Measurements from ENCODE around the gene HTT. TPM values are rescaled to one million over a fixed set of nuclear protein-coding genes. Genes with fewer than 3 reads are reported as not detected.

Gene HTT
- total and polyA plus RNA-seq, 2 of the 13 experiments (the other 11 are each of a cell fraction or from before 2014, with no cell fraction given): 17.5 to 19.5 TPM

DNA sequence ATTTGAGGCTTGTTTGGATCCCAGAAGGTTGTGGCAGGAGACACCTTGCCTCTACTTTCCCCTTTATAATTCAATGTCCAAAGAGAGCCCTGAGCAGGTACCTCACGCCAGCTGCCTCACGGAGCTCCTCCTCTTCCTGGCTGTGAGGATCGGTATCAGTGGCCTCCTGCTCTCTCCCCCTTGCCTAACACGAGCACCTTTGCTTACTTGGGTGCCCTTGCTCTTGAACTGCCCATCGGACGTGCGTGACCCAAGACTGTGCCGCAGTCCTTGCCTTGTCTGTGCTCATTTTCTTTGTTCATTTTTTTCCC, 146.7 kb downstream of the HTT start:
- Histone ChIP-seq H4K20me1 (ENCODE audit: insufficient read depth, low read length) (no peaks in the 10 kb centered on the region), H3K4me1 (ENCODE audit: insufficient read depth, low read length) (0 out of 2 replicates have a peak, but pooled peaks cover under 1% of the 10 kb centered on the region), H3K4me2 (ENCODE audit: low read depth, low read length) (no peak overlapping the region), H3K36me3 (replicated peaks in 1 of 2; ENCODE audit: control insufficient read depth in 1 of 2, insufficient read depth in 2 of 2, low read length in 2 of 2) (peaks cover 27 to 88% of the 10 kb centered on the region in 2 experiments), H2AFZ (ENCODE audit: low read length) (no peak overlapping the region), H3K9ac (ENCODE audit: insufficient read depth, low read depth, low read length) (no peak overlapping the region), H3K27me3 (ENCODE audit: control insufficient read depth in 1 of 2, insufficient read depth in 2 of 2, low read length in 2 of 2) (no peaks in the 10 kb centered on the region), H3K9me3 (ENCODE audit: low read length) (no peaks in the 10 kb centered on the region), H3K79me2 (ENCODE audit: insufficient read depth, low read length) (no peaks in the 10 kb centered on the region), H3K27ac (ENCODE audit: extremely low read length, insufficient read depth, low read length) (no peak overlapping the region), H3K4me3 (replicated peaks in 1 of 3; ENCODE audit: insufficient read depth in 1 of 3, low read depth in 2 of 3, low read length in 3 of 3) (no peak overlapping the region)
- in situ Hi-C loops (cut with HindIII; ENCODE audit: extremely low pct_ligation_motif_present, low pct_unique_long_range_greater_than_20kb) (no loop called here), intact Hi-C loops (cut with micrococcal nuclease; ENCODE audit: unreplicated experiment) (no loop called here)
- FAIRE-seq: no peak
- no TSS peak for BruUV-seq (replicated peaks)
- TF ChIP-seq GPN1 (CRISPR knock-in tag; IDR thresholded peaks at IDR 0.05; ENCODE audit: borderline replicate concordance) (no peak), FOXP1 (IDR thresholded peaks at IDR 0.05) (no peak), FOXP1 (CRISPR knock-in tag; IDR thresholded peaks at IDR 0.05) (no peak), ZNF253 (CRISPR knock-in tag; IDR thresholded peaks at IDR 0.05; ENCODE audit: borderline replicate concordance) (no peak), GZF1 (CRISPR knock-in tag; IDR thresholded peaks at IDR 0.05) (no peak), ZNF33B (CRISPR knock-in tag; IDR thresholded peaks at IDR 0.05) (no peak), SP4 (CRISPR knock-in tag; IDR thresholded peaks at IDR 0.05) (no peak), TRIM24 (CRISPR knock-in tag; IDR thresholded peaks at IDR 0.05) (no peak), KLF6 (CRISPR knock-in tag; IDR thresholded peaks at IDR 0.05) (no peak), PAWR (CRISPR knock-in tag; IDR thresholded peaks at IDR 0.05; ENCODE audit: borderline replicate concordance) (no peak), TEAD2 (CRISPR knock-in tag; IDR thresholded peaks at IDR 0.05) (no peak)
- TF ChIP-seq, protein P1, sequence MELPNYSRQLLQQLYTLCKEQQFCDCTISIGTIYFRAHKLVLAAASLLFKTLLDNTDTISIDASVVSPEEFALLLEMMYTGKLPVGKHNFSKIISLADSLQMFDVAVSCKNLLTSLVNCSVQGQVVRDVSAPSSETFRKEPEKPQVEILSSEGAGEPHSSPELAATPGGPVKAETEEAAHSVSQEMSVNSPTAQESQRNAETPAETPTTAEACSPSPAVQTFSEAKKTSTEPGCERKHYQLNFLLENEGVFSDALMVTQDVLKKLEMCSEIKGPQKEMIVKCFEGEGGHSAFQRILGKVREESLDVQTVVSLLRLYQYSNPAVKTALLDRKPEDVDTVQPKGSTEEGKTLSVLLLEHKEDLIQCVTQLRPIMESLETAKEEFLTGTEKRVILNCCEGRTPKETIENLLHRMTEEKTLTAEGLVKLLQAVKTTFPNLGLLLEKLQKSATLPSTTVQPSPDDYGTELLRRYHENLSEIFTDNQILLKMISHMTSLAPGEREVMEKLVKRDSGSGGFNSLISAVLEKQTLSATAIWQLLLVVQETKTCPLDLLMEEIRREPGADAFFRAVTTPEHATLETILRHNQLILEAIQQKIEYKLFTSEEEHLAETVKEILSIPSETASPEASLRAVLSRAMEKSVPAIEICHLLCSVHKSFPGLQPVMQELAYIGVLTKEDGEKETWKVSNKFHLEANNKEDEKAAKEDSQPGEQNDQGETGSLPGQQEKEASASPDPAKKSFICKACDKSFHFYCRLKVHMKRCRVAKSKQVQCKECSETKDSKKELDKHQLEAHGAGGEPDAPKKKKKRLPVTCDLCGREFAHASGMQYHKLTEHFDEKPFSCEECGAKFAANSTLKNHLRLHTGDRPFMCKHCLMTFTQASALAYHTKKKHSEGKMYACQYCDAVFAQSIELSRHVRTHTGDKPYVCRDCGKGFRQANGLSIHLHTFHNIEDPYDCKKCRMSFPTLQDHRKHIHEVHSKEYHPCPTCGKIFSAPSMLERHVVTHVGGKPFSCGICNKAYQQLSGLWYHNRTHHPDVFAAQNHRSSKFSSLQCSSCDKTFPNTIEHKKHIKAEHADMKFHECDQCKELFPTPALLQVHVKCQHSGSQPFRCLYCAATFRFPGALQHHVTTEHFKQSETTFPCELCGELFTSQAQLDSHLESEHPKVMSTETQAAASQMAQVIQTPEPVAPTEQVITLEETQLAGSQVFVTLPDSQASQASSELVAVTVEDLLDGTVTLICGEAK (IDR thresholded peaks at IDR 0.05): no peak
- TF ChIP-seq, protein P1 (CRISPR knock-in tag; IDR thresholded peaks at IDR 0.05): no peak
- POLR2A ChIA-PET: no interaction called here
- no peak for ATAC-seq
- CTCF ChIA-PET (ENCODE audit: low intra/inter-chr PET ratio, low total read pairs): no interaction called here
- no peak for DNase-seq (ENCODE audit: low spot score)
- WGBS (ENCODE audit: low lambda C conversion rate): 96% methylated on average over 8 of the region's 8 CpGs

Data from HepG2 (cell line).